H9 (cell line): ENCODE data around the gene CES5A. TPM values are rescaled to one million over a fixed set of nuclear protein-coding genes. Genes with fewer than 3 reads are reported as not detected.

Experiments used
- DNase-seq: peaks from one replicate; pipeline ENCODE4 v3.0.0-alpha.2; 2017
- H2AFZ ChIP-seq: one replicate; pipeline ENCODE4 v1.6.1; 2013; ENCODE audit warnings: mild to moderate bottlenecking, low read length, control low read depth, moderate library complexity
- H2AK5ac ChIP-seq: 2 replicates; pipeline ENCODE4 v1.6.1; 2013; ENCODE audit warnings: low read length, control low read depth, mixed read lengths; ENCODE audit not compliant: insufficient read length
- H2BK120ac ChIP-seq: one replicate; pipeline ENCODE4 v1.6.1; 2013; ENCODE audit warnings: low read depth, mild to moderate bottlenecking, low read length, control low read depth, inconsistent platforms; ENCODE audit not compliant: poor library complexity, severe bottlenecking
- H2BK12ac ChIP-seq: 2 replicates; pipeline ENCODE4 v1.6.1; 2013; ENCODE audit warnings: low read length, control low read depth, mixed read lengths, low read depth; ENCODE audit not compliant: insufficient read length
- H2BK15ac ChIP-seq: 2 replicates; pipeline ENCODE4 v1.6.1; 2013; ENCODE audit warnings: low read depth, low read length, control low read depth
- H2BK20ac ChIP-seq: one replicate; pipeline ENCODE4 v1.6.1; 2013; ENCODE audit warnings: low read depth, mild to moderate bottlenecking, low read length, control low read depth, inconsistent platforms; ENCODE audit not compliant: poor library complexity, severe bottlenecking
- H2BK5ac ChIP-seq: 2 replicates; pipeline ENCODE4 v1.6.1; 2013; ENCODE audit warnings: low read length, control low read depth, mixed read lengths; ENCODE audit not compliant: insufficient read length
- H3K14ac ChIP-seq: 2 replicates; pipeline ENCODE4 v1.6.1; 2013; ENCODE audit warnings: low read length, control low read depth; ENCODE audit not compliant: insufficient read depth
- H3K18ac ChIP-seq: 2 replicates; pipeline ENCODE4 v1.6.1; 2013; ENCODE audit warnings: low read depth, mild to moderate bottlenecking, mixed read lengths, low read length, control low read depth; ENCODE audit not compliant: insufficient read length
- H3K23ac ChIP-seq: 2 replicates; pipeline ENCODE4 v1.6.1; 2013; ENCODE audit warnings: low read length, control low read depth, mixed read lengths, low read depth; ENCODE audit not compliant: insufficient read length
- H3K23me2 ChIP-seq: 2 replicates; pipeline ENCODE4 v1.6.1; 2013; ENCODE audit warnings: low read depth, mild to moderate bottlenecking, mixed read lengths, low read length, control low read depth; ENCODE audit not compliant: insufficient read length, poor library complexity, severe bottlenecking
- H3K27ac ChIP-seq: 2 replicates; pipeline ENCODE4 v1.5.1; 2013; ENCODE audit warnings: low read length, control low read depth, mixed read lengths, low read depth; ENCODE audit not compliant: insufficient read length
- H3K27me3 ChIP-seq: 2 replicates; pipeline ENCODE4 v1.6.1; 2013; ENCODE audit warnings: low read length, control low read depth, inconsistent platforms; ENCODE audit not compliant: insufficient read depth
- H3K4ac ChIP-seq: 2 replicates; pipeline ENCODE4 v1.6.1; 2013; ENCODE audit warnings: low read depth, mild to moderate bottlenecking, control low read depth, inconsistent platforms, low read length, moderate library complexity
- H3K4me1 ChIP-seq: 2 replicates; pipeline ENCODE4 v1.6.1; 2013; ENCODE audit warnings: low read length, control low read depth, inconsistent platforms; ENCODE audit not compliant: insufficient read depth
- H3K4me2 ChIP-seq: 2 replicates; pipeline ENCODE4 v1.6.1; 2013; ENCODE audit warnings: low read length, control low read depth, mixed read lengths; ENCODE audit not compliant: insufficient read length, insufficient read depth
- H3K56ac ChIP-seq: 2 replicates; pipeline ENCODE4 v1.6.1; 2013; ENCODE audit warnings: low read depth, mild to moderate bottlenecking, mixed read lengths, low read length, control low read depth; ENCODE audit not compliant: insufficient read length
- H3K79me1 ChIP-seq: 2 replicates; pipeline ENCODE4 v1.6.1; 2013; ENCODE audit warnings: low read depth, mild to moderate bottlenecking, moderate library complexity, low read length, control low read depth, inconsistent platforms; ENCODE audit not compliant: insufficient read depth, poor library complexity, severe bottlenecking
- H3K79me2 ChIP-seq: 2 replicates; pipeline ENCODE4 v1.6.1; 2013; ENCODE audit warnings: low read length, control low read depth, inconsistent platforms; ENCODE audit not compliant: insufficient read depth
- H3K9ac ChIP-seq: 2 replicates; pipeline ENCODE4 v1.6.1; 2013; ENCODE audit warnings: low read length, control low read depth, mixed read lengths; ENCODE audit not compliant: insufficient read length; ENCODE audit errors: extremely low read depth
- H3K9me3 ChIP-seq: one replicate; pipeline ENCODE4 v1.6.1; 2013; ENCODE audit warnings: low read depth, low read length, inconsistent platforms; ENCODE audit not compliant: control insufficient read depth
- H3T11ph ChIP-seq: one replicate; pipeline ENCODE4 v1.6.1; 2013; ENCODE audit warnings: mild to moderate bottlenecking, low read length, control low read depth, inconsistent platforms
- H4K20me1 ChIP-seq: one replicate; pipeline ENCODE4 v1.6.1; 2013; ENCODE audit not compliant: control insufficient read depth, insufficient read length, insufficient read depth
- H4K5ac ChIP-seq: 2 replicates; pipeline ENCODE4 v1.6.1; 2013; ENCODE audit warnings: low read depth, mild to moderate bottlenecking, mixed read lengths, low read length, control low read depth; ENCODE audit not compliant: insufficient read length
- H4K8ac ChIP-seq: replicated peaks from 2 replicates; pipeline ENCODE4 v1.6.1; 2013; ENCODE audit warnings: low read length, control low read depth, mixed read lengths, low read depth; ENCODE audit not compliant: insufficient read length
- H4K91ac ChIP-seq: 2 replicates; pipeline ENCODE4 v1.6.1; 2013; ENCODE audit warnings: low read depth, mild to moderate bottlenecking, moderate library complexity, mixed read lengths, low read length, control low read depth; ENCODE audit not compliant: insufficient read length
- H3K27ac Mint-ChIP-seq, 3 experiments: 2 replicates in 2 of 3; 3 replicates in 1 of 3; pipeline ENCODE4 v1.8.0; 2020 to 2021; ENCODE audit warnings: mixed read lengths in 3 of 3, mild to moderate bottlenecking in 1 of 3, moderate library complexity in 1 of 3
- H3K27me3 Mint-ChIP-seq: 2 replicates; pipeline ENCODE4 v1.8.0; 2021; ENCODE audit warnings: low read depth, mild to moderate bottlenecking, moderate library complexity, mixed read lengths
- H3K36me3 Mint-ChIP-seq, 3 experiments: 2 replicates in 2 of 3; 3 replicates in 1 of 3; pipeline ENCODE4 v1.8.0; 2020 to 2021; ENCODE audit warnings: low read depth in 3 of 3, mixed read lengths in 3 of 3; ENCODE audit not compliant: insufficient read depth in 1 of 3
- H3K4me1 Mint-ChIP-seq, 2 experiments: 2 replicates each; pipeline ENCODE4 v1.8.0; 2020; ENCODE audit warnings: mixed read lengths in 2 of 2
- H3K4me3 Mint-ChIP-seq, 2 experiments: 2 replicates in 1 of 2; 3 replicates in 1 of 2; pipeline ENCODE4 v1.8.0; 2020 to 2021; ENCODE audit warnings: mild to moderate bottlenecking in 2 of 2, mixed read lengths in 2 of 2, moderate library complexity in 1 of 2
- H3K9me3 Mint-ChIP-seq, 2 experiments: 2 replicates in 1 of 2; 3 replicates in 1 of 2; pipeline ENCODE4 v1.8.0; 2020; ENCODE audit warnings: mild to moderate bottlenecking in 2 of 2, mixed read lengths in 2 of 2, moderate library complexity in 1 of 2
- WGBS: extraction: QIAGEN DNeasy Blood & Tissue Kit; methylation state at CpG from one replicate; pipeline ENCODE4 v1.1.7; 2013; ENCODE audit warnings: missing lambda C conversion rate, low lambda C conversion rate, mixed read lengths; ENCODE audit not compliant: insufficient read length; ENCODE audit errors: extremely low coverage; 5-methylcytosine and 5-hydroxymethylcytosine counted together
- total RNA-seq: library from RNA; stranded (reverse); gene quantifications from 2 replicates; pipeline ENCODE4 v1.2.1, GENCODE V29; 2021
- TF ChIP-seq, protein P1 (sequence below): fragments of 200-600 bp; sonication (generic); conservative IDR thresholded peaks from 3 replicates; pipeline ENCODE4 v1.8.0; 2021; ENCODE audit warnings: antibody characterized with exemption, mild to moderate bottlenecking

Gene CES5A
- total RNA-seq, 1 experiment from 2014 or later, result not detected

DNA sequence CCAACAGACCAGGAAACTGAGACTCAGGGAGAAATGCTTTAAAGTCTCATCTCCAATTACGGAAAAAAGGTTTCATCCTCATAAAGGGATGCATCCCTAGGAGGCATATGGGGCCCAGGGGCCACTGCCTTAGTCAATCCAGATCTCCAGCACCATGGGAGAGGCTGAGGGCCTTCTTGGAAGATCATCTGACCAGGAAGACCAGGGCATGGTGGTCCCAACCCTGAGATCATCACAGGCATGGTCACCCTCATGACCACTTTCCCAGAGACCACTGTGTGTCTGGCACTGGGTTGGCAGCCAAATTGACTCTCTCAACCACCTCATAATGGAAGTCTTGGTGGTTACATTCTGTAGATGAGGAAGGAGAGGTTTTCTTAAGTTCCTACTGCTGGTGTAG is 23.4 kb upstream of the CES5A start:
- Histone ChIP-seq H3T11ph (no peak overlapping the region), H3K79me2 (no peaks in the 10 kb centered on the region), H3K4me2 (no peak overlapping the region), H2AFZ (no peak overlapping the region), H2BK12ac (no peak overlapping the region), H2BK20ac (no peak overlapping the region), H3K4ac (no peak overlapping the region), H2BK15ac (no peak overlapping the region), H3K4me1 (no peaks in the 10 kb centered on the region), H3K27ac (no peak overlapping the region), H4K8ac (no peak overlapping the region), H3K9me3 (no peaks in the 10 kb centered on the region), H3K23me2 (no peaks in the 10 kb centered on the region), H3K9ac (no peak overlapping the region), H3K18ac (no peak overlapping the region), H2BK5ac (no peak overlapping the region), H4K5ac (no peak overlapping the region), H3K79me1 (no peaks in the 10 kb centered on the region), H3K56ac (no peak overlapping the region), H4K91ac (no peak overlapping the region), H3K14ac (no peak overlapping the region), H3K23ac (no peak overlapping the region), H2BK120ac (no peak overlapping the region), H2AK5ac (no peak overlapping the region), H3K27me3 (no peaks in the 10 kb centered on the region), H4K20me1 (no peaks in the 10 kb centered on the region)
- no peak overlapping the region for H3K27ac Mint-ChIP-seq
- H3K4me3 Mint-ChIP-seq, result no peak overlapping the region
- WGBS, result no CpG with 5 or more reads among the region's 1 CpG
- no peak for DNase-seq
- TF ChIP-seq, protein P1, sequence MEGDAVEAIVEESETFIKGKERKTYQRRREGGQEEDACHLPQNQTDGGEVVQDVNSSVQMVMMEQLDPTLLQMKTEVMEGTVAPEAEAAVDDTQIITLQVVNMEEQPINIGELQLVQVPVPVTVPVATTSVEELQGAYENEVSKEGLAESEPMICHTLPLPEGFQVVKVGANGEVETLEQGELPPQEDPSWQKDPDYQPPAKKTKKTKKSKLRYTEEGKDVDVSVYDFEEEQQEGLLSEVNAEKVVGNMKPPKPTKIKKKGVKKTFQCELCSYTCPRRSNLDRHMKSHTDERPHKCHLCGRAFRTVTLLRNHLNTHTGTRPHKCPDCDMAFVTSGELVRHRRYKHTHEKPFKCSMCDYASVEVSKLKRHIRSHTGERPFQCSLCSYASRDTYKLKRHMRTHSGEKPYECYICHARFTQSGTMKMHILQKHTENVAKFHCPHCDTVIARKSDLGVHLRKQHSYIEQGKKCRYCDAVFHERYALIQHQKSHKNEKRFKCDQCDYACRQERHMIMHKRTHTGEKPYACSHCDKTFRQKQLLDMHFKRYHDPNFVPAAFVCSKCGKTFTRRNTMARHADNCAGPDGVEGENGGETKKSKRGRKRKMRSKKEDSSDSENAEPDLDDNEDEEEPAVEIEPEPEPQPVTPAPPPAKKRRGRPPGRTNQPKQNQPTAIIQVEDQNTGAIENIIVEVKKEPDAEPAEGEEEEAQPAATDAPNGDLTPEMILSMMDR, result no peak
- 0 out of 4 replicates have a peak, but pooled peaks cover 0 to 2% of the 10 kb centered on the region in 2 experiments for H3K4me1 Mint-ChIP-seq
- peaks cover 15% of the 10 kb centered on the region for H3K27me3 Mint-ChIP-seq
- peaks cover 16 to 22% of the 10 kb centered on the region in 2 experiments for H3K9me3 Mint-ChIP-seq
- H3K36me3 Mint-ChIP-seq, result peaks cover 0 to under 1% (median 0%) of the 10 kb centered on the region in 3 experiments; a peak in 3 of 7 replicates
